NOMO-1 treated with dmso at 0.1 percent for 144 hours (cell line): ENCODE results near the gene KANSL1.
"Not testable (repeated sequence)": the region's sequence is repeated elsewhere in the genome, so short reads cannot be mapped to it uniquely, and the experiment has no call there.

Experiments used
- DNase-seq: peaks from one replicate; lab custom pipeline; 2025; ENCODE audit not compliant: unreplicated experiment; lab: John Stamatoyannopoulos, UW

Gene KANSL1

DNA sequence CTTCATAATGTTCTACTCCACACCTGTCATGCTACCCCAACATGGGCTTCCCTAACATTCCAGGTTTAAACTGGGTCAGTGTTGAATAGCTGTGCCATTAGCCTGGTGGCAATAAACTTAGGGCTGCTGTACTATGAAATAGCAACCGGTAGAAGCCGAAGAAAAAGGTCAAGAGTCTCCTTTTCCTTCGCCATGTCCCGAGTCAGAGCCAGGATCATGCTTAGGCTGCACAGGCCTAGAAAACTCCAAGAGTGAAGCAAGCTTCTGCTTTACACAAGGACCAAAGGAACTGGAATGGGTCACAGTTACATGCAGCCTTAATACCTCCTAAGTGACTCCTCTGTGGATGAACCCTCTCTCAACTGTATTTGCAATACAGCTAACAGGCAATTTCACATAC lies 105.4 kb downstream of the KANSL1 start:
- not testable (repeated sequence) for DNase-seq

DNA sequence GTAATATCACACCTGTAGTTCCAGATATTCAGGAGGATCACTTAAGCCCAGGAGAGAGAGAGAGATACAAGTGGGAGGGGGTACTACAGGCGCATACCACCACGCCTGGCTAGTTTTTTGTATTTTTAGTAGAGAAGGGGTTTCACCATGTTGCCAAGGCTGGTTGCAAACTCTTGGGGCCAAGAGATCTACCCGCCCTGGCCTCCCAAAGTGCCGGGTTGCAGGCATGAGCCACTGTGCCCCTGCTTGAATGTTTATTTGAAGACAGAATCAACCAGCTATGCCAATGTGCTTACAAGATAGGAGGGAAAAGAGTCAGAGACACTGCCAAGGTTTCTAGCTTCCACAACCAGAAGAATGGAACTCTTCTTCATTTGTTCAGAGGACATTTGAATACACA lies 106.4 kb downstream of the KANSL1 start:
- DNase-seq = no peak

DNA sequence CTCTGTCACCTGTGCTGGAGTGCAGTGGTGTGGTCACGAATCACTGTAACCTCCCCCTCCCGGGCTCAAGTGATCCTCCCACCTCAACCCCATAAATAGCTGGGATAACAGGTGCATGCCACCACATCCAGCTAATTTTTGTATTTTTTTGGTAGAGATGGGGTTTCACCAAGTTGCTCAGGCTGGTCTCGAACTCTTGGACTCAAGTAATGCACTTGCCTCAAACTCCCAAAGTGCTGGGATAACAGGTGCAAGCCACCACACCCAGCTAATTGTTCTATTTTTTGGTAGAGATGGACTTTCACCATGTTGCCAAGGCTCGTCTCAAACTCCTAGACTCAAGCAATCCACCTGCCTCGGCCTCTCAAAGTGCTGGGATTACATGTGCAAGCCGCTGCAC lies 107.7 kb downstream of the KANSL1 start:
- no peak for DNase-seq

DNA sequence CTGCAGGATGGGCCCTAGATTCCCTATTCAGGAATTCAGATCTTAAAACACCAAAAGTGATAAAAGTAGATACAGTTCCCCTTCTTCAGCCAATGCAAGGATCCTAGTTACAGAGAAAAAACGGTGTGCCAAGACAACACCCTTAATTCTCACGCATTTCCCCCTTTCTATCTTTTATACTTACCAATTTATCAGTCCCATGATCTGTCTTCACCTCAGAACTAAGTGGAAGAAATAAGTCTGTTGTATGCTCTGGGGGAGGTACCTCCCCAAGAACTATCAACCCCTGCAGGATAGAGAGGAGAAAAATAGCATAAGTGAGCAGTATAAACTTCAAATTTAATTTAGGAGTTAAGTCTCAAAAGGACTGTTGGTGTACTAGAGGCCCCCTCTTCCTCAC lies 111.0 kb downstream of the KANSL1 start:
- no peak for DNase-seq

DNA sequence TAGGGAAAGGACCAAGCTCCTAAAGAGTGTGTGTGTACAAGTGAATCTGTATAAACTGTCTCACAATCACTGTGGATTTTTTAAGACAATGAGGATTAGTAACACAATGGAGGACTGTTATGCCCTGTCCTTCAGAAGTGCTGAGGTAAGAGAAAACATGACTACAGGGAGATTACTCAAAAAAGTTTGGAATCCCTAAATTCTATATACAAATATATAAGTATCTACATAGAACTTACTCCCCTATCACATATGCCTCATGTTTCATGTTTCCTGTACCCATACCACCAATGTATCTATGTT lies 112.3 kb downstream of the KANSL1 start:
- DNase-seq = no peak

DNA sequence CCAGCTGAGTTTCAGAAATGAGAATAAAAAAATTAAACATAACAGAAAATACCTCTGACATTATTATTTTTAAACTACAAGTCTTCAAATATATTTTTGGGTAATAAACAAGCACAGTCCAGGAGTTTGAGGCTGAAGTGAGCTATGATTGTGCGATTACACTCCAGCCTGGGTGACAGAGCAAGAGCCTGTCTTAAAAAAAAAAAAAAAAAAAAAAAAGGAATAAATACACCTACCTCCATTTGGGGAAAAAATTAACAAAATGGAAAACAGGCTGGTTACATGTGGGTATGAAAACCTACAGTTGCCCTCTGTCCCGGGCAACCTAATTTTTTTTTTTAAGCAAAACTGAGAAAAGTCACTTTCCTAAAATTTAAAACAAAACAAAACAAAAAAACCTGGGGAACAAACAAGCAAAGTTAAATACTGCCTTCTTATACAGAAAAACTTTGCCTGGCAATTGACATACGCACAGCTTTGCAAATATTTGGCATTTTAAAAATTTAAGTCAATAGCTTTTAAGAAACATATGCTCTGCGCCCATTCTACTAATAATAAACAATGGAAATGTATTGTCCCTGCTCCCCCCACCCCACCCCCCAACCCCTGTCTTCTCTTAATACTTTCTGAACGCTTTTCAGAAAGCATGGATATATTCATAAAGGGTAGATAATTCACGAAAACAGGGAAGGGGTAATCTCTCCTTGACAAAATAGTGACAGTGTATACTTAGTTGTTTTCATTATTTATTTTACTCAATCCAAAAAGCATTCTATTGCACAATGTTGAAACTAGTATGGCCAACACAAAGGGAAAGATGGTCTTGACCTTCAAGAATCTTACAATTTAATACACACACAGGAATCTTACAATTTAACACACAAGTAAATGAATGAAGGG lies 112.9 kb downstream of the KANSL1 start:
- no peak for DNase-seq

DNA sequence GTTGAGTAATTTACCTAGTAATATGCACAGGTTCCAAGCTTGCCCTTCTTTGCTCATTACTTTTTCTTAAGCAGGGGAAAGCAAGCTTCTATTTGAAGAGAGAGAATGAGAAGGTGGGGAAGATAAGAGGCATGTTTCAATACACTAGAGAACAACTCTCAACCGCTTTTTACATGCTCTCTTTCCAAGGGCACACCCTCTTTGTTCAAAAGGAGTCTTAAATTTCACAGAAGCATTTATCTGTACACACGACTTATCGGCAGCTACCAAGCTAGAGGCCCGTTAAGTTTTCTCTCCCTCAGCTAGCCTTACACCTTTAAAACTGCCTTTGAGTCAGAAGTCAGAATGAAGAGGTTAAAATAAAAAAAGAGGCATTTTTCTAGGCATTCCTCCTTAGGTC lies 114.6 kb downstream of the KANSL1 start:
- no peak for DNase-seq

DNA sequence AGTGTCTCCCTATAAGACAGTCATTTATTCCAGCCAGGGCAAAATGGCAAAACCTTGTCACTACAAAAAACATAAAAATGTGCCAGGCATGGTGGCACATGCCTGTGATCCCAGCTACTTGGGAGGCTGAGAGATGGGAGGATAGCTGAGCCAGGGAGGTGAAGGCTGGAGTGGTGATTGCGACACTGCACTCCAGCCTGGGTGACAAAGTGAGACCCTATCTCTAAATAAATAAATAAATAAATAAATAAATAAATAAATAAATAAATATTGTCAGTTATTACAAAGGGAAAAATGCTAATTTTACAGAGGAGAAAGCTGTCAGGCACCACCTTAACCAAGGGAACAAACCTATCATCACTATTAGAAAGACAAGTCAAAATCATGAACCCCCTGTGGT lies 118.7 kb downstream of the KANSL1 start:
- DNase-seq = no peak

DNA sequence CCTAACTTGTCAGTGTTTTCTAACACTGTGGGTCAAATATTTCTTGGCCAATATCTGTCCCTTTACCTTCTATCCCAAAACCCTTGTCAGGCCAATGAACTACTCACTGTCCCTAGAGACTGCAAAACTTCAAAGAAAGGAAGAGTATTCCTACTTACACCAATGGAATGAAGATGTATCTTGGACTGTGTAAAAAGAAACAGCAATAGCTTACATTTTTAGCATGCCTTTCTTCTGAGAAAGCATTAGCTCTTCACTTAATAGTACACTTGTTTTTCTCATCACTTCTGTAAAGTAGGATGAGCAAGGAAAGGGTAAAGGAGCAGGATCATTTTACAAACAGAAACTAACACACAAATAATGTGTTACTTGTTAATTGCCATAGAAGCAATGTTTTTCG lies 120.2 kb downstream of the KANSL1 start:
- no peak for DNase-seq

DNA sequence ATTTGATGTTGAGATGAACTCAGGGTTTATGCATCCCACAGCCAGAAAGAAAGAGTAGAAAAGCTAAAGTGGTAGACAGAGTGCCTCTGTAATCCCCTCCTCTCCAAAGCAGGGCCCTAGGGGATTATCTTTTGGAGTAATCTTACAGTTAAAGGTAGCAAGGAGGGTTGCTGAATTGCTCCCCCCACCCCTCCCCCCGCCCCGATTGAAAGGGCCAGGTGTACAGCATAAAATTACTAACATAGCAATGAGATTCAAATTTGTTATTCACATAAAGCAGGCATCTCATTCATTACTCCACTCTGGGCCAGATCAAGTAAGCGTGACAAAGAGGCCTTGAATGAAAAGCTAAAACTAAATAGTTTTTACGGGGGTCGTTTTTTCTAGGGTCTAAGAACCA lies 121.4 kb downstream of the KANSL1 start:
- DNase-seq = no peak

DNA sequence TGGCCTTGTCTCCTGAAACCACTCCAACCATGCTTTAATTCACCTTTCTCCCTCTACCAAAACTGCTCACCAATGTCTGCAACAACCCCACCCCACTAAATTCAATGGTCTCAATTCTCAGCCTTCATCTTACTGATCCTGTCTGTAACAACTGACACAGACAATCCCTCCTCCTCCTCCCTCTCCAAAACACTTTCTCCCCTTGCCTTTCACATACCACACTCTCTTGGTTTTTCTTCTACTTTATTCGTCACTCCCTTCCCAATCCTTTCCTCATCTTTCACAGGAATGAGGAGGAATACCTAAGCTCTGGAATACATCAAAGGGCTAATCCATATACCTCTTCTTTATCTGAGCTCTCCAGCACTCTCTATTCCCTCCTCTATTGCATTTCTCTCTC lies 128.8 kb downstream of the KANSL1 start:
- no peak for DNase-seq

DNA sequence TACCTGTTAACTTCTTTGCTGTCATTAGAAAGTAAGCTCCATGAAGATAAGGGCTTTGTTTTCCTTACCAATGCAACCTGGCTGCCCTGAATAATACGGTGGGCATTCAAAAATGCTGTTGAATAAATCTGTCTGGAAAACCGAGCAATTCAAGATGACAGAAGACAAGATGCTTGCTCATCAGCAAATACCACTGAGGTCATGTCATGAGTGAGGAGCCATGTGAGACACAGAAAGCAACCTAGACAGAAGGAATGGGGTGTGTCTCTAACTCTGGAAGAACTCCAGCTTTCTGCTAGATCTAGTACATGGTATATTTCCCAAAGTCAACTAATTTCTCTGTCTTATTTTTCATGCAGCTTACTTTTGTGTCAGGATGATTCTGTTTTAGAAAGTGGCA lies 130.0 kb downstream of the KANSL1 start:
- DNase-seq = no peak

DNA sequence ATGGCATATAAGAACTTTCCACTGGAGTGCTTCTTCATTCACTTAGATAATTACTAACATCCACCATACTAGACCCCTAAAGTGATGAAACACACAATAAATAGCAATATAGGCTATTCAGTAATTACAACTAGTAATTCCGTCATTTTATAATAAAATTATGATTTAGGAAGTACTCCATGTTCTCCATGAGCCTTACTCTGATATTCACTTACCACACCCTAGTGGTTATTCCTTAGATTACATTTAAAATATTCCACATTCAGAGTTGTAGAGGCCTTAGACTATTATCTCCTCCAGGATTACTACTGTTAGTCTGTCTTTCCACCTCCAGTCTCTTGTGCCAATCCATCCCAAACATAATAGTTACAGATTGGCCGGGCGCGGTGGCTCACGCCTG lies 131.8 kb downstream of the KANSL1 start:
- DNase-seq = no peak

DNA sequence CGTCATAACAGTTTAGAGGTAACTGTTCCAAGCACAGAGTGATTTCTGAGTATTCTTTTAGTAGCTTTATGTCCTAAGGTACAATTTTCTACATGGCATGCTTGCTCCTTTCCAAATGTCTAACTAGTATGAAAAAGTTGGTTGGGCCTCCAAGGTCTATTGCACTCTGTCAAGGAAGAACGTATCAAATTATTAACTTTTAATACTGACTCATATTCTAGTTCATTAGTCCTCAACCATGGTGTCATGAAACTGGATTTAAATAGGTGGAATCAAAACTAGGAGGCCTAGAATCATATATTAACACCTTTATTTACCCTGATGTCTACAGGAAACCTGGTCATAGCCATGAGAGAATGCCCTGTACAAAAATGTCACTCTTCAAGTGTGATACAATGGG lies 132.8 kb downstream of the KANSL1 start:
- no peak for DNase-seq

DNA sequence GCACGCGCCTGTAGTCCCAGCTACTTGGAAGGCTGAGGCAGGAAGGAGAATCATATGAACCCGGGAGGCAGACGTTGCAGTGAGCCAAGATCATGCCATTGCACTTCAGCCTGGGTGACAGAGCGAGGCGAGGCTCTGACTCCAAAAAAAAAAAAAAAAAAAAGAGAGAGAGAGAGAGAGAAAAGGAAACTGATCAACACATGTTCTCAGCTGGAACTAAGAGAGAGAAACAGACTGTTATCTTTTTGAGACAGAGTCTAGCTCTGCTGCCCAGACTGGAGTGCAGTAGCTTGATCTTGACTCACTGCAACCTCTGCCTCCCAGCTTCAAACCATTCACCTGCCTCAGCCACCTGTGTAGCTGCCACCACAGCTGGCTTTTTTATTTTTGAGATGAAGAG lies 133.7 kb downstream of the KANSL1 start:
- no peak for DNase-seq

DNA sequence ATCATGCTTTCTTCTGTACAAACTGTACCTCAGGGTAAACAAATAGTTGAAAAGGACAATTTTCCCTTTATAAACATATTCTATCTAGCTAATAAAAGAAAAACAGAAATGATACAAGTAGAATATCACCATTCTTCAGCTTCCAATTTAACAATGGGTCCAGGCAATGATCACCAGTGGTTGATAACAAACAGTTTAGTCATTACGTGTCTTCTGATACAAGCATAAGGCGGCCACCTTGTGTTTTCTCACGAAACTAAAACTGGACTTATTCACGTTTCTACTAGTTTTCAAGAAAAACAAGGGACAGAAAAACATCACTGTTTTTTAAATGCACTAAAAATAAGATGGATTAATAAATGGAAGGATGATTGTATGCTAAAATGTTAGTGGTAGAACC lies 135.9 kb downstream of the KANSL1 start:
- DNase-seq = no peak

DNA sequence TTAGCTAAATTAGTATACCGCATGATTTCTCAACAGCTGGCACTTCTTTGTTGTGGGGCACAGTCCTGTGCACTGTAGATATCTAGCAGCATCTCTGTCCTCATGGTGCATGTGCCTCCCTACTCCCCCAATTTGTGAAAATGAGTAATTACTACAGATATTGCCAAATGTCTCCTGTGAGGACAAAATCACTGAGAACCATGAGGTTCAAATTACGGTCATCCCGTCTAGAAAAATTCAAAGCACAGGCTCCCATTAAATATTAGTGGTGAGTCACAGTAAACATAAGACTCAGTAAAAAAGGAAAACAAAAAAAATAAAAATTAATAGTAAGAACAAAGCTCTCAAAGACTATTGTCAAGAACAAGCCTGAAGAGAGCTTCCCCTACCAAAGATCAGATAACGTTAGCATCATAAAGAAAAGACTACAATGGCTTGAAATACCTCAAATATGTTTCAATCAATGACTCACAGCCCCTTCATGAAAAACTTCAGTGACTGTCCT lies 136.4 kb downstream of the KANSL1 start:
- peak; percentile 28 for DNase-seq

DNA sequence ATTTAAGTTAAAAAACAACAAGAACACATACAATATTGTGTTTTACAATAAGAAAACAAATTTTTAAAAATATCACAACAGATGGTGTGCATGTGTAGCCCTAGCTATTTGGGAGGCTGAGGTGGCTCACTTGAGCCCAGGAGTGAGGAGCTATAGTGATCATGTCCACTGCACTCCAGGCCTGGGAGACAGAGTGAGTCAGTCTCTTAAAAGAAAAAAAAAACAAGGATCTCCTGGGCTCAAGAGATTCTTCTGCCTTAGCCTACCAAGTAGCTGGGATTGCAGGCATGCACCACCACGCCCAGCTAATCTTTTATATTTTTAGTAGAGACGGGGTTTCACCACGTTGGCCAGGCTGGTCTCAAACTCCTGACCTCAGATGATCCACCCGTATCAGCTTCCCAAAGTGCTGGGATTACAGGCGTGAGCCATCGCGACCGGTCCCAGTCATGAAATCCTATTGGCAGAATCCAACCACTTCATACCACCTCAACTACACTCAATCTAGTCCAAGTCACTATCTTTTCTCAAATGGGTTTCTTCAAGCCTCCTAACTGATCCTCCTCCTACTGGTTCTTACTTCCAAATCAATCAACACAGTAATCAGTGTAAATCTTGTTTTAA lies 139.2 kb downstream of the KANSL1 start:
- no peak for DNase-seq

DNA sequence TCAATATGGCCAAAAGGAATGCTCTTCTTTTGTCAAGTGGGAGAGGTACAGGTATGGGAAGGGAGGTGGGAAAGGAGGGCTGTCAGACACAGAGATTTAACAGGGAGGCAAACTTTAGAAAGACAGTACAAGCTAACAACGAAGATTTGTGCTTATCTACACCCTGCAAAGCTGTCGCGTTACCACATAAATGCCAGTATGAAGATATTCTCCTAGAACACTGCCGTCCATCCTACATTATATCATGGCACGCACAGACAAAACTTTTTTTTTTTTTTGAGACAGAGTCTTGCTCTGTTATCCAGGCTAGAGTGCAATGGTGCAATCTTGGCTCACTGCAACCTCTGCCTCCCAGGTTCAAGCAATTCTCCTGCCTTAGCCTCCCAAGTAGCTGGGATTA lies 143.6 kb downstream of the KANSL1 start:
- DNase-seq = no peak

DNA sequence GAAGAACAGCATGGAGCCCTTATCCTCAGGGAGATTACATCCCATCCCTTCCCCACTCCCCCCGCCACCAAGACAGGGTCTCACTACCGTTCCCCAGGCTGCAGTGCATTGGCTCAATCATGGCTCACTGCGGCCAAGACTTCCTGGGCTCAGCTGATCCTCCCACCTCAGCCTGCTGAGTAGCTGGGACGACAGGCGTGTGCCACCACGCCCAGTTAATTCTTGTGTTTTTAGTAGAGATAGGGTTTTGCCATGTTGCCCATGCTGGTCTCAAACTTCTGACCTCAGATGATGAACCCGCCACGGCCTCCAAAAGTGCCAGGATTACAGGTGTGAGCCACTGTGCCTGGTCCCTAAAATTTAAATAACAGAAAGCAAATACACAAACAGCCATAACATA lies 145.4 kb downstream of the KANSL1 start:
- no peak for DNase-seq

DNA sequence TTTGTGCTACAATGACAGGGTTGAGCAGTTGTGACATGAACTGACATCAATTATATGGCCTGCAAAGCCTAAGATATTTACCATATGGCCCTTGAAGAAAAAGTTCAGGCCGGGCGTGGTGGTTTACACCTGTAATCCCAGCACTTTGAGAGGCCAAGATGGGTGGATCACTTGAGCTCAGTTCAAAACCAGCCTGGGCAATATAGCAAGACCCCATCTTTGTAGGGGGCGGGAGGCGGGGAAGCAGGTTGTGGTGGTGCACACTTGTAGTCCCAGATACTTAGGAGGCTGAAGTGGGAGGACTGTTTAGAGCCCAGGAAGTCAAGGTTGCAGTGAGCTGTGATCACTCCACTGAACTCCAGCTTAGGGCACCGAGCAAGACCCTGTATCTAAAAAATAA lies 145.8 kb downstream of the KANSL1 start:
- DNase-seq = no peak

DNA sequence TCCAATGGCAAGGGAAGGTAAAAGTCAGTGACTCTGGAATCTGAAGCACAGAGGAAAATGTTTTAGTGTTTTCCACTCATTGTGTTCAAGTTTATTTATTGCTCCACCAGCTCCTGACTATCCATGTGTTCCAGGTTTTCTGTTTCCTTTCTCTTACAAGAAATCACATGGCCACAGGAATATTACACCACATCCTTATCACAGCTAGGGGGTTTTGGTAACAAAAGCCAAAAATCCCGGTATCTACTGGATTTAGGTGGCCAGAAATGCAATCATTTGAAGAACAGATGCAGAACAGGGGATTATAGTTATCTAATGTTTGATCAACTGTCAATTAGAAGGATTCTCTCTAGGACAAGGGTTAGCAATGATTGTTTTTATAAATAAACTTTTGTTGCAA lies 146.3 kb downstream of the KANSL1 start:
- DNase-seq = no peak

DNA sequence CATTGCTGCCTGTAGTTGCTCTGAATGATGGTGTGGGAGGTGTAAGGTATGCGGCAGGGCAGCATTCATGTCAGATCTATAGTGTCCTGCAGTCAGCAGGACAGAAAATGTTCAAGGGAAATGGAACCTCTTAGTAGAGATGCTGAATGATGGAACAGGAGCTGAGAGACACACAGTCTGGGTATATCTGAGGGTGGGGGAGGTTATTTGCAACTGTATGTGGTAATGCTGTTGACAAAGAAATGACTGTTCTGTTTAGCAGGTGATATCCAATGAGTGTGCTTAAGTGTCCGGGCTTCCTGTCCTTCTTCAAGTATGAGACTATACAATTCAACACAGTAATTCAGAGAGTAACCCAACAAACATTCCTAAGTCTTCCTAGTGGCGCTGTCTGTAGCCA lies 147.6 kb downstream of the KANSL1 start:
- no peak for DNase-seq
